Calu3 (cell line): Measurements from ENCODE around the gene CCL7. TPM values are rescaled to one million over a fixed set of nuclear protein-coding genes. Genes with fewer than 3 reads are reported as not detected.

Source experiments
- BruUV-seq: library from RNA; stranded (reverse); fragments of 400-500 nt; replicated peaks from 2 replicates; lab custom pipeline; 2021; lab: Mats Ljungman, UMichigan
- CTCF ChIA-PET: fragments of 300-600 bp; sonication (Branson Sonifier 250); formaldehyde crosslinking; loops from one replicate; lab custom pipeline; 2022; ENCODE audit warnings: antibody characterized with exemption; lab: Charles Lee
- DNase-seq: peaks from one replicate; pipeline ENCODE4 v3.0.0; 2022
- H3K27ac Mint-ChIP-seq: one replicate; pipeline ENCODE4 v1.8.0; 2022; ENCODE audit warnings: mixed read lengths; ENCODE audit not compliant: unreplicated experiment
- H3K27me3 Mint-ChIP-seq: one replicate; pipeline ENCODE4 v1.8.0; 2022; ENCODE audit warnings: mixed read lengths; ENCODE audit not compliant: unreplicated experiment
- H3K36me3 Mint-ChIP-seq: one replicate; pipeline ENCODE4 v1.8.0; 2022; ENCODE audit warnings: mild to moderate bottlenecking, moderate library complexity, mixed read lengths; ENCODE audit not compliant: insufficient read depth, unreplicated experiment
- H3K4me1 Mint-ChIP-seq: one replicate; pipeline ENCODE4 v1.8.0; 2022; ENCODE audit warnings: mild to moderate bottlenecking, low read depth, mixed read lengths; ENCODE audit not compliant: unreplicated experiment
- H3K4me3 Mint-ChIP-seq: one replicate; pipeline ENCODE4 v1.8.0; 2022; ENCODE audit warnings: mild to moderate bottlenecking, low read depth, moderate library complexity, mixed read lengths; ENCODE audit not compliant: unreplicated experiment
- H3K9me3 Mint-ChIP-seq: one replicate; pipeline ENCODE4 v1.8.0; 2022; ENCODE audit warnings: low read depth, mixed read lengths; ENCODE audit not compliant: unreplicated experiment
- intact Hi-C: fragments of 100-400 bp; cut with micrococcal nuclease; formaldehyde crosslinking; loops from one replicate; pipeline ENCODE4 v1.10.0; 2022; ENCODE audit not compliant: unreplicated experiment
- total RNA-seq: library from RNA; stranded (reverse); gene quantifications from 2 replicates; pipeline ENCODE4 v1.2.3, GENCODE V29; 2022
- TF ChIP-seq, protein P1 (sequence below): fragments of 200-600 bp; IDR thresholded peaks from one replicate; pipeline ENCODE4 v1.8.0; 2022; ENCODE audit warnings: antibody characterized with exemption; ENCODE audit not compliant: unreplicated experiment

CCL7 gene
- total RNA-seq, 1 experiment from 2014 or later = not detected

DNA sequence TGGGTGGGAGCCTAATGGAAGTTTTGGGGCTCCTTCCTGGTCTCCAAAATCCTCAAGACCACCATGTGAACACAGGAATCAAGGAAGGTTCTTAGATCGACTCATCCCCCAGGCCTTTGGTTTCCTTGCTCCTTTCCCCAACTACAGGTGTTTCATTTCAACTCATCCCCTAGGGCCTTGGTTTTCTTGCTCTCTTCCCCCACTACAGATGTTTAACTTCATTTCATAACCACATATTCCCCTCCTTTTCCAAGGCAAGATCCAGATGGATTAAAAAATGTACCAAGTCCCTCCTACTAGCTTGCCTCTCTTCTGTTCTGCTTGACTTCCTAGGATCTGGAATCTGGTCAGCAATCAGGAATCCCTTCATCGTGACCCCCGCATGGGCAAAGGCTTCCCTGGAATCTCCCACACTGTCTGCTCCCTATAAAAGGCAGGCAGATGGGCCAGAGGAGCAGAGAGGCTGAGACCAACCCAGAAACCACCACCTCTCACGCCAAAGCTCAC lies 15.3 kb downstream of the CCL7 start, which contains the start of gene CCL11:
Gene CCL11 (plus strand): TSS at position 457 of the 507 bp plus-strand sequence. CDS start 67 bp downstream, outside the sequence.
- TF ChIP-seq, protein P1, sequence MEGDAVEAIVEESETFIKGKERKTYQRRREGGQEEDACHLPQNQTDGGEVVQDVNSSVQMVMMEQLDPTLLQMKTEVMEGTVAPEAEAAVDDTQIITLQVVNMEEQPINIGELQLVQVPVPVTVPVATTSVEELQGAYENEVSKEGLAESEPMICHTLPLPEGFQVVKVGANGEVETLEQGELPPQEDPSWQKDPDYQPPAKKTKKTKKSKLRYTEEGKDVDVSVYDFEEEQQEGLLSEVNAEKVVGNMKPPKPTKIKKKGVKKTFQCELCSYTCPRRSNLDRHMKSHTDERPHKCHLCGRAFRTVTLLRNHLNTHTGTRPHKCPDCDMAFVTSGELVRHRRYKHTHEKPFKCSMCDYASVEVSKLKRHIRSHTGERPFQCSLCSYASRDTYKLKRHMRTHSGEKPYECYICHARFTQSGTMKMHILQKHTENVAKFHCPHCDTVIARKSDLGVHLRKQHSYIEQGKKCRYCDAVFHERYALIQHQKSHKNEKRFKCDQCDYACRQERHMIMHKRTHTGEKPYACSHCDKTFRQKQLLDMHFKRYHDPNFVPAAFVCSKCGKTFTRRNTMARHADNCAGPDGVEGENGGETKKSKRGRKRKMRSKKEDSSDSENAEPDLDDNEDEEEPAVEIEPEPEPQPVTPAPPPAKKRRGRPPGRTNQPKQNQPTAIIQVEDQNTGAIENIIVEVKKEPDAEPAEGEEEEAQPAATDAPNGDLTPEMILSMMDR = no peak
- DNase-seq = no peak
- peaks cover 82% of the 10 kb centered on the region for H3K27me3 Mint-ChIP-seq
- no peak within 1 kb of the TSS for H3K4me3 Mint-ChIP-seq
- H3K27ac Mint-ChIP-seq = no peak within 1 kb of the TSS
- intact Hi-C loops = no loop called here
- H3K36me3 Mint-ChIP-seq = no peaks in the 10 kb centered on the region
- H3K4me1 Mint-ChIP-seq = no peaks in the 10 kb centered on the region
- no TSS peak for BruUV-seq
- no peaks in the 10 kb centered on the region for H3K9me3 Mint-ChIP-seq
- CTCF ChIA-PET = no interaction called here

DNA sequence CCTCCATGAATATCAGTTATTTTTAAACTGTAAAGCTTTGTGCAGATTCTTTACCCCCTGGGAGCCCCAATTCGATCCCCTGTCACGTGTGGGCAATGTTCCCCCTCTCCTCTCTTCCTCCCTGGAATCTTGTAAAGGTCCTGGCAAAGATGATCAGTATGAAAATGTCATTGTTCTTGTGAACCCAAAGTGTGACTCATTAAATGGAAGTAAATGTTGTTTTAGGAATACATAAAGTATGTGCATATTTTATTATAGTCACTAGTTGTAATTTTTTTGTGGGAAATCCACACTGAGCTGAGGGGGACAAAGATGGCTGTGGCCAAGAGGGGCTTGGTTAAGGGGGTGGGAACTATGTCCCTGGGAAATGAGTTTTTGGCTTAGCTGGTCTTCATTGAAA lies 17.9 kb downstream of the CCL7 start:
- Mint-ChIP-seq H3K4me1 (no peaks in the 10 kb centered on the region), H3K27me3 (peaks cover 60% of the 10 kb centered on the region), H3K4me3 (no peak overlapping the region), H3K36me3 (no peaks in the 10 kb centered on the region), H3K27ac (no peak overlapping the region), H3K9me3 (no peaks in the 10 kb centered on the region)
- CTCF ChIA-PET = no interaction called here
- TF ChIP-seq, protein P1 = no peak
- BruUV-seq = no TSS peak
- intact Hi-C loops = no loop called here
- DNase-seq = no peak

DNA sequence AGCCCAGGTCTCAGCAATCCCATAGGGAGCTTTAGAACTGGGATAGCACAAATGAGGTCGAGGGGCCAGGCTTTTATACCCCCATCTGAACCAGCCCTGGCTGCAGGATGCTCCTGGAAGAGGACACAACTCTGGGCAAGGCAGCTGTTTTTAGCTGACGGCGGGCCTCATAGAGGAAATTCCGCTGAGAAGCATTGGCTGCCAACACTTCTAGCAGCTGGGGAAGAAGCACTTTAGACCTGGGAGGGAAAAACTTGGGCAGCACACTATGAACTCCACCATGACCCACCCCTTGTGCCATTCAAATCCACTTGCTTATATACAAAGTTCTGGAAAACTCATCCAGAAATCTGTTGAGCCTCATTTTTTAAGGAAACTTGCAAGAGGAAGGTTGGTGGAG lies 20.6 kb downstream of the CCL7 start:
- DNase-seq = no peak
- TF ChIP-seq, protein P1 = no peak
- Mint-ChIP-seq H3K27ac (no peak overlapping the region), H3K4me3 (no peak overlapping the region), H3K27me3 (peaks cover 51% of the 10 kb centered on the region), H3K9me3 (no peaks in the 10 kb centered on the region), H3K36me3 (no peaks in the 10 kb centered on the region), H3K4me1 (no peaks in the 10 kb centered on the region)
- BruUV-seq = no TSS peak
- CTCF ChIA-PET = no interaction called here
- intact Hi-C loops = no loop called here

DNA sequence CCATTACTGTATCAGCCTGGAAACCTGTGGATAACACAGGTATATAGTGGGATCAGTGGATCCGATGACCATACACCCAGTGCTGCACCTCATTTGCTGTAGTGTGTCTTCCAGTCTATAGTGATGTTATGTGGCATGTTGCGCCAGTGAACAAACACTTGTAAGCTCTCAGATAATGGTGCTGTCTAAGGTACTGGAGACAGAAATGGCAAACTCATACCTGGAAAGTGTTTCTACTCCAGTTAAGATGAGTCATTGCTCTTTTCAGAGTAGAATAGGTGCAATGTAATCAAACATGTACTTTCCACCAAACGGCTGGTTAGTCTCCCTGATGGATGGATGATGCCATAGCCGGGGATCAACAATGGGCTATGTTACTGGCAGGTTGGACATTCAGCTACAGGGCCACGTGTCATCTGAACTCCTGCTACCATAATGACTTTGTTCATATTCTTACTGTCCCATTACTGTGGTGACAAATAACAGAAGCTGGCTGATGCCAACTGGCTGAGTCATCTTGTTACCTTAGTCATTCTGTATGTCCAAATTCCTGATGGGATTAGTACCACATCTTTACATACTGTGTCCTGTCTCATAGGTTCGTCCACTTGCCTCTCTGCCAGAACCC lies 21.8 kb downstream of the CCL7 start:
- no TSS peak for BruUV-seq
- Mint-ChIP-seq H3K9me3 (no peaks in the 10 kb centered on the region), H3K36me3 (no peaks in the 10 kb centered on the region), H3K4me1 (no peaks in the 10 kb centered on the region), H3K27me3 (peaks cover 38% of the 10 kb centered on the region), H3K27ac (no peak overlapping the region), H3K4me3 (no peak overlapping the region)
- CTCF ChIA-PET = no interaction called here
- intact Hi-C loops = no loop called here
- DNase-seq = no peak
- TF ChIP-seq, protein P1 = no peak
